Activated naive CD4-positive, alpha-beta T cell treated with anti-CD3 and anti-CD28 coated beads, Interleukin-2, amount 10 ng/mL, durations not matched to agents 7 days and 5 days (primary cell): ENCODE results near the gene CDH15.
A peak's percentile ranks its signal among the peaks of the same experiment; 100 is the strongest.

Source experiments
- CTCF ChIA-PET: fragments of 350-600 bp; sonication (Branson Sonifier 250); formaldehyde crosslinking; loops from one replicate; lab custom pipeline; 2021; ENCODE audit warnings: antibody characterized with exemption; lab: Charles Lee
- DNase-seq: peaks from one replicate; pipeline ENCODE4 v3.0.0-alpha.2; 2020
- H3K27ac Mint-ChIP-seq: one replicate; pipeline ENCODE4 v1.8.0; 2021; ENCODE audit warnings: mild to moderate bottlenecking, moderate library complexity, mixed read lengths
- H3K27me3 Mint-ChIP-seq: one replicate; pipeline ENCODE4 v1.8.0; 2021; ENCODE audit warnings: mild to moderate bottlenecking, mixed read lengths
- H3K36me3 Mint-ChIP-seq: one replicate; pipeline ENCODE4 v1.8.0; 2021; ENCODE audit warnings: mixed read lengths
- H3K4me1 Mint-ChIP-seq: one replicate; pipeline ENCODE4 v1.8.0; 2021; ENCODE audit warnings: mixed read lengths
- H3K4me3 Mint-ChIP-seq: one replicate; pipeline ENCODE4 v1.8.0; 2021; ENCODE audit warnings: mild to moderate bottlenecking, moderate library complexity, mixed read lengths
- H3K9me3 Mint-ChIP-seq: one replicate; pipeline ENCODE4 v1.8.0; 2021; ENCODE audit warnings: mixed read lengths

Gene CDH15

DNA sequence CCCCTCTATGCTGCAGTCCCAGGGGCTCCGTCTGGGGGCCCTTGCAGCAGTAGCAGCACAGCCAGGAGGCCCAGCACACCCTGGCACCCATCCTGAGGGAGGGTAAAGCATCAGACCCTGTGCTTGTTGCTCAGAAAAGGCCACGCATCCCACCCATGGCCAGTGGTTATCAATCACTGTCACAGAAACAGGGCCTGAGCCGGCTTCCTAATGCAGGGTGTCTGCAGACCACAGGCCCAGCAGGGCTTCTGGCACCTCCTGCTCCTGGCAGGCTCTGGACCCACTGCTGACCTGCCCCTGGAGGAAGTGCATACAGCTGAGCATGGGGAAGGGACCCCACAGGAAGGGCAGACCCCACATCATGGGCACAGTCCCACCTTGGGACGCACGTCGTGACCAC is 26.9 kb upstream of the CDH15 start:
- H3K4me3 Mint-ChIP-seq: no peak overlapping the region
- CTCF ChIA-PET: interaction anchor here (1.3 kb wide), 1 partner anchor 12 kb away, joined by 3 read pairs; no protein-coding TSS in a partner anchor
- no peaks in the 10 kb centered on the region for H3K27me3 Mint-ChIP-seq
- H3K27ac Mint-ChIP-seq: no peak overlapping the region
- no peak for DNase-seq
- peaks cover 36% of the 10 kb centered on the region for H3K36me3 Mint-ChIP-seq
- H3K9me3 Mint-ChIP-seq: peaks cover 8% of the 10 kb centered on the region
- H3K4me1 Mint-ChIP-seq: no peaks in the 10 kb centered on the region

DNA sequence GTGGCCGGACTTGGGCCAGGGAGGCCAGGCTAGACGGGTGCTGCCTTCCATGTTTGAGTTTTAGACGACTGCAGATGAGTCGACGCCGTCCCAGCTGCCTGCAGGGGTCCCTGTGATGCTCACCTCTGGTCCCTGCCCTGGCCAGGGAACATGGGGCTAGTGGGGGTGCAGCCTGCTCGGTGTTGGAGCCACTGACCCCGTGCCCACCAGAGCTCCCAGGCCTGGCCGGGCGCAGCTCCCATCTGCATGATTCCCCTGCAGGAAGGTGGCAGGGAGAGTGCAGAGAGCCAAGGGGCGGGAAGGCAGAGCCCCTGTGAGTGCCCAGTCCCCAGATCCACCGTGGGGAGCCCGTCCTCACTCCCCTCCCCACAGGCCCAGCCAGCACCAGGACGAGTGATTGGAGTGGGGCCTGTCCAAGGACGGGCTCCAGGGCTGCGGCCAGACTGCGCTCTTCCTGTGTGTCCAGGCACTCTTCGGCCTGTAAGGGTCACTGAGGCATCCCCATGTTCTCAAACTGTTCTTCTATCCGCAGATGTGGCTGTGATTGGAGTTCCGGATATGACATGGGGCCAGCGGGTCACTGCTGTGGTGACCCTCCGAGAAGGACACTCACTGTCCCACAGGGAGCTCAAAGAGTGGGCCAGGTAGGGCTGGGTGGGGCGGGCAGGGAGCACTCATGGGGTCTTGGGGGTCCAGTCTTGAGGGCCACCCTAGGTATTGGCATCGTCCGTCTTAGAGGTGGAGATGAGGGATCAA is 26.0 kb upstream of the CDH15 start:
- Mint-ChIP-seq H3K27ac (no peak overlapping the region), H3K4me1 (no peaks in the 10 kb centered on the region), H3K4me3 (no peak overlapping the region), H3K9me3 (peaks cover 8% of the 10 kb centered on the region), H3K27me3 (no peaks in the 10 kb centered on the region), H3K36me3 (peaks cover 45% of the 10 kb centered on the region)
- no peak for DNase-seq
- CTCF ChIA-PET: interaction anchor here (1.3 kb wide), 1 partner anchor 12 kb away, joined by 3 read pairs; no protein-coding TSS in a partner anchor

DNA sequence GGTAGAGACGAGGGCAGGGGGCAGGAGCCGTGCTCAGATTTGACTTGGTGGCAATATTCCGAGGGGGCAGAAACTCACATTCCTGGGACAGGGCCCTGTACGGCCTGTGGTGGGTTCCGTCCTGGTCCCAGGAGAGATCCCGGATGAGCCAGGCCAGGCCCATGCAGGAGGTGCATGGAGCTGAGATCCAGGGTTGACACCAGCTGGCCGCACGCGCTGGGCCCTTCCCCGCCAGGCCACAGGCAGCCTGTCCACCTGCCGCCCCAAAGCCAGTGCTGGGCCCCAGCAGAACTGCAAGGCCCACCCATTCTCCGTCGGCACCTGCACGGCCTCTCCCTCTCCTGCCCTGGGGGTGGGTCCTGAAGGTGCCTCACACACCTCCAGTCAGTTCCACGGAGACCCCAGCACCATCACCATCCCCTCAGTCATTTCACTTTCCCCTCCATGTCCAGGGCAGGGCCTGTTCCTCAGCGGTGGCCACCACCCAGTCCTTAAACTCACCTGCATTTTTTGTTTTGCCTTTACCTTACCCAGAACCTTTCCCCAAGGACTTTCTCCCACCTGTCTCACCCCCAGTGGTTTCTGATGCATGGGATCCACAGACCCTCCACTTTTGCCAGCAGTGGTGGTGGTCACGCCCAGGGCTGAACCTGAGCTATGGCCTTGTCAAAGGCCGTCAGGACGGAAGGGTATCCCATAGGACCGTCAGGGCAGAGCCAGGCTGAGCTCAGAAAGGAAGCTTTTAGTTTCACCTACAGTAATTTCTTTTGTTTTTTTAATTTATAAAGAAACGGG is 25.1 kb upstream of the CDH15 start:
- no peak overlapping the region for H3K4me3 Mint-ChIP-seq
- H3K4me1 Mint-ChIP-seq: no peaks in the 10 kb centered on the region
- no peak for DNase-seq
- H3K27me3 Mint-ChIP-seq: no peaks in the 10 kb centered on the region
- CTCF ChIA-PET: no interaction called here
- H3K9me3 Mint-ChIP-seq: peaks cover 8% of the 10 kb centered on the region
- H3K27ac Mint-ChIP-seq: no peak overlapping the region
- peaks cover 53% of the 10 kb centered on the region for H3K36me3 Mint-ChIP-seq

DNA sequence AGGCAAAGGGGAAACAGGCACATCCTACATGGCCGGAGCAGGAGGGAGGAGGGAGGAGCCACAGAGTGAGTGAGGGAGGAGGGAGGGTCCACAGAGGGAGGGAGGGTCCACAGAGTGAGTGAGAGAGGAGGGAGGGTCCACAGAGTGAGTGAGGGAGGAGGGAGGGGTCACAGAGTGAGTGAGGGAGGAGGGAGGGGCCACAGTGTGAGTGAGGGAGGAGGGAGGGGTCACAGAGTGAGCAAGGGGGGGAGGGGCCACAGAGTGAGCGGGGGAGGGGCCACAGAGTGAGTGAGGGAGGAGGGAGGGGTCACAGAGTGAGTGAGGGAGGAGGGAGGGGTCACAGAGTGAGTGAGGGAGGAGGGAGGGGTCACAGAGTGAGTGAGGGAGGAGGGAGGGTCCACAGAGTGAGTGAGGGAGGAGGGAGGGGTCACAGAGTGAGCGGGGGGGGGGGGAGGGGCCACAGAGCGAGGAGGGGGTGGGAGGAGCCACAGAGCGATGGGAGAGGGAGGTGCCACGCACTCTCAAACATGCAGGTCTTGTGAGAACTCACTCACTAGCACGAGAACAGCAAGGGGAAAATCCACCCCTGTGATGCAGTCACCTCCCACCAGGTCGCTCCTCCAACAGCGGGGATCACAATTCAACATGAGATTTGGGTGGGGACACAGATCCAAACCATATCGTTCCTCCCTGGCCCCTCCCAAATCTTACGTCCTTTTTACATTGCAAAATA is 24.3 kb upstream of the CDH15 start:
- Mint-ChIP-seq H3K36me3 (peaks cover 57% of the 10 kb centered on the region), H3K9me3 (peaks cover 8% of the 10 kb centered on the region), H3K27ac (no peak overlapping the region), H3K4me3 (no peak overlapping the region), H3K27me3 (no peaks in the 10 kb centered on the region), H3K4me1 (no peaks in the 10 kb centered on the region)
- CTCF ChIA-PET: no interaction called here
- DNase-seq: no peak

DNA sequence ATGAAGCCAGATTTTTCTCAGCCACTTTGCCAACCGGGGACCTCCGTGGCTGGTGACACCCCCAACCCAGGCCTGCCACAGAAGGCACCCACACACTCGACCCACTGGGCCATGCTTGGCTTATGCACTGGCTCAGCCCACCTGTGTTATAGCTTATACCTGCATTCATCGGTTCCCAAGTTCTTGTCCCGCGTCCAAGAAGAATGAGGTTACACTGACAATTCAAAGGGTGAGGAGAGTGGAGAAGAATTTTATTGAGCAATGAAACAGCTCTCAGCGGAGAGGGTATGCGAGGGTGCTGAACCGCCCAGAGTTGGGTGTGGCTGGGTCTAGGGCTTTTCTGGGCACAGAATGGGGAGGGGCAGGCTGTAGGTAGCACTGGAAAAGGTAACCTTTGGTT is 22.2 kb upstream of the CDH15 start:
- H3K27ac Mint-ChIP-seq: no peak overlapping the region

DNA sequence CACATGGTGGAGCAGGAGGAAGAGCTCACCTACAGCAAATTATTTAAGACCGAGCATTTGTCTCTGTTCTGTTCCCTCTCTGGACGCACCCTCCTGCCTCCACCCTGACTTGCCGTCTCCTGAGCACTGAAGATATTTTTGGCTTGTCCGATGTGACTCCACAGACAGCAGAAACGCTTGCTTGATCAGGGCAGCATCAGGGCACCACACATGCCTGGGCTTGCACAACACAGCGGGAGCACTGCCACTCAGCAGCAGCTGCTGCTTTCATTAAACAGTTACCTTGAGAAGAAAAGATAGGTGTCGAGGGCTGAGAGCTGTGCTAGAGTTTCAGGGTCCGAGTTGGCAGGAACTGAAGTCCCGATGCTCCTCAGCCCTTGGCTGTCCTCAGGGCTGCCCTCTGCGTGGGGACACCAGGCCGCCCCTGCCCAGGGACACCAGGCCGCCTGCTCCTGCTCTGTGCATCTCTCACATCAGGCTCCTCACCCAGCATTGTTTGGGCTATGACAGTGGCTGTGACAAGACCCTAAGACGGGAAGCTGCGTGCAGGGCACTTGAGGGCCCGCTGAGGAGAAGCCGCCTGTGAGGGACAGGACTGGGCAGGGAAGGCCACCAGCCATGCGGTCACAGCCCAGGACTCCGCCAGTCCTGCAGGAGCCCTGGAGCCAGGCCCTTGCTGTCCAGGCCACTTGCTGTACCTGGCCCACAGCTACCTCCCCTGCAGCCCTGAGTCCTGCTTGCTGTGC is 21.3 kb upstream of the CDH15 start:
- H3K36me3 Mint-ChIP-seq: peaks cover 57% of the 10 kb centered on the region
- no peak for DNase-seq
- H3K4me3 Mint-ChIP-seq: no peak overlapping the region
- H3K9me3 Mint-ChIP-seq: peaks cover 8% of the 10 kb centered on the region
- no peaks in the 10 kb centered on the region for H3K27me3 Mint-ChIP-seq
- peak overlapping the region; percentile 42 for H3K27ac Mint-ChIP-seq
- no peaks in the 10 kb centered on the region for H3K4me1 Mint-ChIP-seq
- CTCF ChIA-PET: no interaction called here

More for the DNA sequence above, 22.2 kb upstream of the CDH15 start:
- Mint-ChIP-seq H3K36me3 (peaks cover 57% of the 10 kb centered on the region), H3K27me3 (no peaks in the 10 kb centered on the region), H3K9me3 (peaks cover 8% of the 10 kb centered on the region), H3K4me3 (no peak overlapping the region), H3K4me1 (no peaks in the 10 kb centered on the region)
- no peak for DNase-seq
- CTCF ChIA-PET: no interaction called here

DNA sequence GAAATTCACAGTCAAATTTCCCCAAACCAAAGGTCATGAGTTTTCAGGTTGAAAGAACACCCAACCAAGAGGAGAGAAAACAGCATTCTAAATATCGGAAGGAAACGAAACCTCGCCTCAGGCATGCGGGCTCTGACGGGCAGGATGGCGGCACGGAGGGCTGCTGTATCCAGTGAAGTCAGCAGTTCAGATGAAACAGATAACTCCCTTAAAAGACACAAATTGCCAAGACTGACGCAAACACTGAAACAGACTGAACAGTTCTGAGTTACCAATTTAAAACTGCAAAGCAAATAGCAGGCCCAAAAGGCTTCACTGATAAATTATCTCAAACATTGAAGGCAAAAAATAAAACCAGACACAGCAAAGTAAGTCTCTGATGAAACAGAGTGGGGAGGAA is 20.6 kb upstream of the CDH15 start:
- CTCF ChIA-PET: no interaction called here
- peaks cover 8% of the 10 kb centered on the region for H3K9me3 Mint-ChIP-seq
- no peak for DNase-seq
- H3K4me3 Mint-ChIP-seq: no peak overlapping the region
- no peaks in the 10 kb centered on the region for H3K27me3 Mint-ChIP-seq
- peaks cover 54% of the 10 kb centered on the region for H3K36me3 Mint-ChIP-seq
- H3K4me1 Mint-ChIP-seq: no peaks in the 10 kb centered on the region
- no peak overlapping the region for H3K27ac Mint-ChIP-seq

DNA sequence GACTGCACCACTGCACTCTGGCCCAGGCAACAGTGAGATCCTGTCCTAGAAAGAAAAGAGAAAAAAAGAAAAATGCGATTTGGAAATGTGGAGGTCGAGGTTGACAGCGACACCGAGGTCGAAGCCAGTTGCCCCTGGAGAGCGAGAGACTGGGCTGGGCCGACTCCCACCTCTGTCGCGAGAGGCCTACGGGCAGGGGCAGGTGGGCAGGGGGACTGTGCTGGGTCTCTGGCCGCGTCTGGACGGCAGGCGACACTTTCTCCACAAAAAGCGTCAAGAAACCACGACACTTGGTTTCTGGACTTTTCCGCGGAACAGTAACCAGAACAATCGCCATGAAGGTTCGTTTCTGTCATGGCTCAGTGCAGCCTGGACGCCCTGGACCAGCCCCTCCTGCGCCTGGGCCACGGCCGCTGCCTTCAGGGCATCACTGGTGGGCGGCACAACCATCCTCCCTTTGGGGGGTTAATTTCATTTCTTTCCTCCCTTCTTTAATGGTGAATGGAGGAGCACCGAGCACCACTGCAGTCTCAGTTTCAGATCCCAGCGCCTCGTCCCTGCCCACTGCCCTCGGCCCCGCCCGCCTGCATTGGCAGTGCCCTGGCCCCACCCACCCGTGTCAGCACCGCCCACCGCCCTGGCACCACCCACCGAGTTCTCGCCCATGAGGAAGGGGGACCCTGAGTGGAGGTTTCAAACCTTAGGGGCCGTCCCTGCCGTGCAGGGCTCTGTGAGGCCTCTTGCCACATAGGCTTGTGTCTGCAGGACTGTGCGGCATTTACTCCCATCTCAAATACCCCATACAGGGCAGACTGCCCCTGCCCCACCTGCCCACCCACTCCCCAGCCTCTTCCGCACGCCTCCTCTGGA is 18.5 kb upstream of the CDH15 start:
- Mint-ChIP-seq H3K27me3 (no peaks in the 10 kb centered on the region), H3K27ac (peak overlapping the region; percentile 72), H3K4me1 (no peaks in the 10 kb centered on the region), H3K4me3 (no peak overlapping the region), H3K36me3 (peaks cover 41% of the 10 kb centered on the region), H3K9me3 (peaks cover 16% of the 10 kb centered on the region)
- peak; percentile 17 for DNase-seq
- CTCF ChIA-PET: no interaction called here

DNA sequence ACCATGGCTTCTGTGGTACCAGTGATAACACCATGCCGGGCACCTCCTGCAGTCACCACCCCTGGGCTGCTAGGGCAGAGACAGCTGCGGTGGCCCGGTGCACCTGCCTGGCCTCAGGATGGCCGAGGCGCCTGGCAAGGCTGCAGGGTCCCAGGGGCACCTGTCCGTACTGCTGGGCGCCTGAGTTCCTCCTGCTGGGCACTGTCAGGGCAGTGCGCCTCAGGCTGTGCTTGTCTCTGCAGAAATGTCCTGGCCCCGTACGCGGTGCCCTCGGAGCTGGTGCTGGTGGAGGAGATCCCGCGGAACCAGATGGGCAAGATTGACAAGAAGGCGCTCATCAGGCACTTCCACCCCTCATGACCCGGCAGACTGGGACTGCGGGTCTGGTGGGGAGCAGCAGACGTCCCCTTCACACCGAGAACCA is 17.7 kb upstream of the CDH15 start:
- Mint-ChIP-seq H3K9me3 (peaks cover 20% of the 10 kb centered on the region), H3K27ac (no peak overlapping the region), H3K4me3 (no peak overlapping the region), H3K4me1 (no peaks in the 10 kb centered on the region), H3K27me3 (no peaks in the 10 kb centered on the region), H3K36me3 (peaks cover 33% of the 10 kb centered on the region)
- no peak for DNase-seq
- CTCF ChIA-PET: interaction anchor here (1.4 kb wide), 1 partner anchor 13 kb away, joined by 3 read pairs; no protein-coding TSS in a partner anchor

DNA sequence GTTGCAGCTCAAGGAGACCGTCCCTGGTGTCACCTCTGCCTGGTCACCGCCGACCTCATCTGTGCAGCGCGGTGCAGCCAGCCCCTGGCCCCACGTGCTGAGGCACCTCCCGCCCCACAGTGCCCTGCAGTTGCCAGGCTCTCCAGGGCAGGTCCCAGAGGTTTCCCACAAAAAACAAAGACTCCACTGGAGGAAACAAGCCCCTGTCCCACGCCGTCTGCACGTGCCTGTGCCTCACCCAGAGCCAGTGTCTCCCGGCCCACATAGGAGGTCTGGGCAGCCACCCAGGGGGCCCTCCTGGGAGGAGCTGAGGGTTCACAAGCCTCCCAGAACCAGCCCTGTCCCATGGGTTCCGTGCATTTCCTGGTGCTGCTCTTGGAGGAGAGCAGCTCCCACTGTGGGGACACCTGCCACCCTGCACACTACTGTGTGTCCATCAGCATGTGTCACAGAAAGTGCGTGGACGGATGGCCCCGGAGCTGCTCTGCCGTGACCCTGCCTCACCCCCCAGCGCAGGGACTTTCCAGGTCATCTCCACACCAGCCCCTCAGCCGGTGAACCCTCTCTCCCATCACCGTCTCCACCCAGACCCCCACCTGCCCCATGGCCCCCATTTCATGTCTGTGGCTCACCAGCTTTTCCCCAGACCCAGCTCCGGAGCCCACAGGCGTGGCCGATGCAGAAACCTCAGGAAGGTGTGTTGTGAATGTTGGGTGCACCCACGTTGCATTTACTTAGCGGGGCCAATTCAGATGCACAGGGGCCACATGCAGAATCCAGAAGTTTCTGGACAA is 17.0 kb upstream of the CDH15 start:
- peaks cover 17% of the 10 kb centered on the region for H3K9me3 Mint-ChIP-seq
- H3K4me3 Mint-ChIP-seq: no peak overlapping the region
- CTCF ChIA-PET: interaction anchor here (1.4 kb wide), 1 partner anchor 13 kb away, joined by 3 read pairs; no protein-coding TSS in a partner anchor
- H3K4me1 Mint-ChIP-seq: no peaks in the 10 kb centered on the region
- no peak for DNase-seq
- H3K27me3 Mint-ChIP-seq: no peaks in the 10 kb centered on the region
- H3K36me3 Mint-ChIP-seq: peaks cover 26% of the 10 kb centered on the region
- no peak overlapping the region for H3K27ac Mint-ChIP-seq

DNA sequence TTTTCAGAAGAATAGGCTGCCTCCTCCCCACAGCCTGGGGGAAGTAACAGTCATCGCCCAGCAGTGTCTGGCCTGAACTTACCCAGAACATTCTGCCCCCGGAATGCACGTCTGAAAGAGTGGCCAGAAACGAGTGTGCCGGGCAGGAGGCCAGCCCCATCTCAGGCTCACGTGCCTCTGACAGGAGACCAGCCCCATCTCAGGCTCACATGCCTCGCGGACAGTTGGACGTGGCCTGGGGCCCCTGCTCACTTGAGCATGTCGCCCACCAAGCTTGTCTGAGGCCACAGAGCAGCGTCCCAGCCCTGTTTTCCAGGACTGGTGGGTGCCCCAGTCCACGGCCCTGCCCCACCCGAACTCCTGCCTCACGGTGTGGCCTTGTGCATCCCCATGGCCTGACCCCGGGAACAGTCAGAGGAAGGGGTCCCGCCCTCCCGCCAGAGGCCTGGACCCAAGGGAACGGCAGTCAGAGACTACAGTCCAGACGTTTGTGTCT is 16.3 kb upstream of the CDH15 start:
- H3K27me3 Mint-ChIP-seq: no peaks in the 10 kb centered on the region
- peaks cover 20% of the 10 kb centered on the region for H3K36me3 Mint-ChIP-seq
- H3K4me1 Mint-ChIP-seq: no peaks in the 10 kb centered on the region
- H3K27ac Mint-ChIP-seq: no peak overlapping the region
- no peak overlapping the region for H3K4me3 Mint-ChIP-seq
- CTCF ChIA-PET: interaction anchor here (1.4 kb wide), 1 partner anchor 12 kb away, joined by 3 read pairs; no protein-coding TSS in a partner anchor
- H3K9me3 Mint-ChIP-seq: peaks cover 17% of the 10 kb centered on the region
- DNase-seq: no peak
